Stimulated activated CD8-positive, alpha-beta memory T cell treated with anti-CD3 and anti-CD28 coated beads, Interleukin-2, amount 100 ng/mL, for 1 hour (primary cell): Measurements from ENCODE around the gene ATG13.
"Not testable (repeated sequence)": the region's sequence is repeated elsewhere in the genome, so short reads cannot be mapped to it uniquely, and the experiment has no call there.

Experiments
- DNase-seq, 2 donors: peaks; one replicate each; pipeline ENCODE4 v3.0.0-alpha.2; 2020; ENCODE audit warnings: low read depth in 2 of 2

Gene ATG13

GRCh38 chr11:46617134-46617971 lies at the start of gene ATG13, which contains the start of gene HARBI1:
ATG13 (plus strand) TSS chr11:46617553; CDS start chr11:46644292, 26,739 bp downstream.
HARBI1 (minus strand) TSS chr11:46617227; CDS start chr11:46616237, 990 bp downstream.
- DNase-seq = peak; percentile 84 to 86

GRCh38 chr11:46570790-46571398 lies 46.5 kb upstream of the ATG13 start:
- DNase-seq = no peak

GRCh38 chr11:46574656-46575055 lies 42.7 kb upstream of the ATG13 start:
- no peak for DNase-seq

GRCh38 chr11:46577058-46577457 lies 40.3 kb upstream of the ATG13 start:
- no peak for DNase-seq

- DNase-seq = no peak
These were observed 34.8 kb upstream of the ATG13 start for GRCh38 chr11:46582588-46582987.

GRCh38 chr11:46583513-46583912 lies 33.8 kb upstream of the ATG13 start:
- not testable (repeated sequence) for DNase-seq

GRCh38 chr11:46588131-46588530 lies 29.2 kb upstream of the ATG13 start:
- DNase-seq = no peak

GRCh38 chr11:46588915-46589314 lies 28.4 kb upstream of the ATG13 start:
- no peak for DNase-seq

- DNase-seq = no peak
These were observed 26.4 kb upstream of the ATG13 start for GRCh38 chr11:46590740-46591605.

GRCh38 chr11:46593550-46594373 lies 23.6 kb upstream of the ATG13 start, which contains the start of gene AMBRA1:
AMBRA1 (minus strand) TSS chr11:46594023; CDS start chr11:46548380, 45,643 bp downstream.
- peak; percentile 40 to 56 for DNase-seq

- DNase-seq = no peak
These were observed 23.0 kb upstream of the ATG13 start for GRCh38 chr11:46594374-46594700.

GRCh38 chr11:46594785-46595184 lies 22.6 kb upstream of the ATG13 start:
- no peak for DNase-seq

GRCh38 chr11:46597155-46597554 lies 20.2 kb upstream of the ATG13 start:
- no peak for DNase-seq

- no peak for DNase-seq
These were observed 19.6 kb upstream of the ATG13 start for GRCh38 chr11:46597609-46598219.

- no peak for DNase-seq
These were observed 17.8 kb upstream of the ATG13 start for GRCh38 chr11:46599340-46600193.

- no peak for DNase-seq
These were observed 17.0 kb upstream of the ATG13 start for GRCh38 chr11:46600194-46600960.

- DNase-seq = no peak
These were observed 16.2 kb upstream of the ATG13 start for GRCh38 chr11:46601129-46601528.

- DNase-seq = no peak
These were observed 13.5 kb upstream of the ATG13 start for GRCh38 chr11:46603704-46604308.

- DNase-seq = no peak
These were observed 12.6 kb upstream of the ATG13 start for GRCh38 chr11:46604796-46605195.
